ENCODE measurements around the gene ROBO4. TPM values are rescaled to one million over a fixed set of nuclear protein-coding genes. Genes with fewer than 3 reads are reported as not detected.
A peak's percentile ranks its signal among the peaks of the same experiment; 100 is the strongest.

ROBO4 gene
- polyA plus RNA-seq, 5 donors = 26.0 to 63.9 (median 42.5) TPM

DNA sequence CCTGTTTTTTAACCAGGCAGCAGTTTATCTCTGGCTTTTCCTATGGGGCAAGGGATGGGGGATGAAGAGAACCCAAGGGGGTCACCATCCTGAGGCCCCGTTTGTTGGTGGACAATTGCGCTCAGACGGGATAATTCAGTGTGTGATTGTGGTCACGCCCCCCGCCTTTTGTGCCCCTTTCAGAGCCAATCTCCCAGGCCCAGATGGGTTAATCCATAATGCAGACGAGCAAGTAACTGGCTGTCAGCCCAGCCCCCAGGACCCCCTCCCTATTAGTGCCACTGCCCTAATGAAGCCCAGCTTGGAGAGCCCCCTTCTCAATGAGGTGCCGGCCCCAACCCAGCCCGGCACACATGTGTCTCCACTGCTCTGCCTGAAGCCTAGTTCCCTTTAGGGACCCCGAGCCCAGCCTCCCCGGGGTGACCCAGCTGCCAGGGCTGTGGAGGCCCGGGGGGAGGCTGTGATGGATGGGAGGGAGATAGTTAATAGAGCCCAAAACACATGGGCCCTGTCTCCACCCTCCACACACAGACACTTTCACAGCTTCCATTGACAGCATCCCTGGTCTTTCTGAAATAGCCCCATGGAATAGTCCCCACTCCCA lies 51.5 kb downstream of the ROBO4 start:
- DNase-seq = no peak

- no peak for DNase-seq
Measured at GRCh38 chr11:124844664-124845079, 53.0 kb downstream of the ROBO4 start.

GRCh38 chr11:124843616-124843910 lies 54.1 kb downstream of the ROBO4 start:
- DNase-seq = no peak

DNA sequence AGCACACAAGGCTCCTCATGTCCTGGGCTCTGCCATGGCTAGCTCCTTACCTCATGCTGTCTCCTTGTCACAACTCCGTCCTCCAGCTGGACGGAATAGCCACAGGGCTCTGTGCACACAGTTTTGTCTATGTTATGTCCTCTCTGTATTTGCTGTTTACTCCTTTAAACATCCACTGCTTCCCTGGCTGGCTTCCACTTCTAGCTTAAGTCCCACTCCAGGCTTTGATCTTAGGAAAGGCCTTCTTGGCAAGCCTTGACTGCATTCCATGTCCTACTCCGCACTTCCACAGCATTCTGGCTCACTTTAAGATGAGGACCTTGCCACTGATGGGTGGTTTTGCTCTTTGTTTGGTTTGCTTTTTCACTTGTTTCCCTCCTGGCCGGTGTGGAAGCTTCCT lies 55.4 kb downstream of the ROBO4 start:
- DNase-seq = peak in 1 of 2 donors; percentile 64

- DNase-seq = no peak
Measured at GRCh38 chr11:124841840-124842239, 55.8 kb downstream of the ROBO4 start.

- no peak for DNase-seq
Measured at GRCh38 chr11:124841201-124841600, 56.5 kb downstream of the ROBO4 start.

- no peak for DNase-seq
Measured at GRCh38 chr11:124840666-124841065, 57.0 kb downstream of the ROBO4 start.

DNA sequence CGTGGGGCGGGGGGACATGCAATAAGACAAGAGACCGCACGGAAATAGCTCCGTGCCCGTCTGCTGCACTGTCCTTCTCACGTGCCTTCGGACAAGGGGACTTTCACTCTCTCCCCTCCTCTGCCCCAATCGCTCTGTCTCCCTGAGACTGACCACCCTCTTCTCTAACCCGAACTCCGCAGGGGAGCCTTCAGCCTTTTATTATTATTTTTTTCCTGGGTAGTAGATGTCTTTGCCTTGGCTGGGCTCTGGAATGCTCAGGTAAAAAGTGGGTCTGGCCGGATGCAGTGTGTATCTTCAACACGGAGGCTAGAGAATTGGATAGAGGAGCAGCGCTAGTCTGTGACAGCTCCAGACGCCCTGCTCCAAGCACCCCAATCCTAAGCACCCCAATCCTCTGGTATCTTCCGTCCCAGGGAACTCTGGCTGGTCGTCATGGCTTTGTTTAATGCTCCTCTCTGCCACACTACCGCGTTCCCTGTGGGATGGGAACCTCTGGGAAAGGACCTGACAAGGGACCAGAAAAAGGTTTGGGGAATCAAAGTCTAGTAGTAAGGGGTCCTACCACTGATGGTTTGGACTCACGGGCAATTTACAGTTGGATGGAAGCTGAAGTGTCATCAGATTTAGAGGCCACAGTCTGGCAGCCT lies 57.6 kb downstream of the ROBO4 start:
- DNase-seq = no peak

DNA sequence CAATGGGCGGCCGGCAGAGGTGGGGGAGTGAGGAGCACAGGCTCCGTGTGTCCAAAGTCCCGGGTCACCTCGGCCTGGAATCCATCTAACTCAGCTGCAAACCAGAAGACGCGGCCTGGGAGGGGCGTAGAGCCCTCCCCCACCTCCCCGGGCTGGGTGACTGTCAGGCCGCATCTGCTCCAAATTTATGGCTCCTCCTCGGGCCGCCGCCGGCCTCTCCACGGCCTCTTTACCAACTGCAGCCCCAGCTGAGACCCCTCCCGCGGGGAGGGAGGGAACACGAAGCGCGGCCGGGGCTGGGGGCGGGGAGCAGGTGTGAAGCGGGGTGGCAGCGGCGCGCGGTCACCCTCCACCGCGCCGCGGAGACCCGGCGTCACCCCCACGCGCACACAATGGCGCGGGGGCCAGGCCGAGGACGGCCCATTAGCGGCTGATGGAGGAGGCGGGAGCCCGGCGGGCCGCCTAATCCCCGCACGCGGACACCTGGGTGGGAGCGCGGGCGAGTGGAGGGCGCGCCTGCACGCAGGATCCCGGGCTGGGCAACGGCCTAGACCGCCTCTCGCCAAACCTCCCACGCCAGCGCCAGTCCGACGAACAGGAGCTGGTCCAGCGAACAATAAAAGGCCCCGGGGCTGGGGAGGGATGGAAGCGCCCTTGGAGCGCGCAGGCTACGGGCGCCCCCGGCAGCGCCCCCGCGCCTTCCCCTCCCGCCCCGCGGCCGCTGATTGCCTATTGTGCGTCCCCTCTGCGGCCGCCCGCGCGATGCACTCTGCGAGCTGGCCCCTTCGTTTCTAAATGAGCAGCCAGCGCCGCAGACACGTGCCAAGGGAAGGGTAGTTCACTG lies 58.3 kb downstream of the ROBO4 start:
- no peak for DNase-seq

DNA sequence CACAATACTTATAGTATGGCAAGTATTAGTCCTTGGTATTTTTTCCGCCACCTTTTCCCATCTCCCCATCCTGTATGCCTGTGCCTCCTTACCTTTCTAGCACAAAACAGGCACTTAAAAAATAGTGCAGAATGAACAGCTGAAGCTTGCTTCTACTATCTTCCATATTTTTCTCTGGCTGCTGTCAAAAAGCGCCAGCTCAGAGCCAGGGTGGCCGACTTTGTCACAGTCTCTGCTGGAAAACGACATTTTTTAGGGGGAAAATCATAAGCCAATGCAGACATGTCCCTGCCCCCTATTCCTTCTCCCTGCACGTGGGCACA lies 58.9 kb downstream of the ROBO4 start:
- no peak for DNase-seq

- peak in 1 of 2 donors; percentile 64 for DNase-seq
Measured at GRCh38 chr11:124837491-124837856, 60.2 kb downstream of the ROBO4 start.

DNA sequence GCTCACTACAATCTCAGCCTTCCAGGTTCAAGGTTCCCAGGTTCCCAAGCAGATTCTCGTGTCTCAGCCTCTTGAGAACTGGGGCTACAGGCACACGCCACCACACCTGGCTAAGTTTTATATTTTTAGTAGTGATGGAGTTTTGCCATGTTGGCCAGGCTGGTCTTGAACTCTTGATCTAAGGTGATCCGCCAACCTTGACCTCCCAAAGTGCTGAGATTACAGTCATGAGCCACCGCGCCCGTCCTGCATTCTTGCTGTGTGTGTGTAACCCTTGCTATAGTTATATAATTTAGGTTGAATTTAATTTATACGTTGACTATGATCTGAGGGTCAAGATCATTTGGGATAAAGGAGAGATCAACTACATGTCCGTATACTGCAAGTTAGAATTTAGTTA lies 61.7 kb downstream of the ROBO4 start:
- DNase-seq = no peak

DNA sequence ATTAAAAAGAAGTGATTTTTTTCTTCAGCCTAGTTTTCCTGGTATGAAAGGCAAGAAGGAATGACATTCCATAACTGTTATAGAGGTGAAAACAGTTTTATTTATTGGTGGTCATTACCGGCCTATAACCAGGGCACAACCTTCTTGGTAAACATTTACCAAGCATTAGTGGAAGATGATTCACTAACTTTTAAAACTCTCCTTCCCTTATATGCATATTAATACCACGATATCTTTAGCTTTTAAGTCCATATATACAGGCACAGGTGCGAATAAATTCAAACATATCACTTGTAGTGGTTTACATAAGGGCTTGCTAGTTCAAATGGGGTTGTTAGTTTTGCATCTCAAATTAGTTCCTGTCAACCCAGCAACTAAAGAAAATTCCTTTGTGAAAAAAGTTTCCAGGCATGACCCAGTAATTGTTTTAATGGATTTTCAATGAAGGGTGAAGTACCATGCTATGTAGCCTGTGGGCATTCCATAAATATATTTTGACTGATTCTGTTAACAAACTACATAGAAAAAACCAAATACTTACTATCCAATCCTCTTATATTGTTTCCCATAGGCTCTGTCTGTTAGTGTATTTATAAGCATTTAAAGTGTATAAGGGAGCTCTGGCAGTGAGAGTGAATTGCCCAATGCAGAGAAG lies 63.0 kb downstream of the ROBO4 start:
- no peak for DNase-seq

Other genes starting within 250 kb of the ROBO4 start
- gene SIAE, start 224.1 kb downstream of the ROBO4 start, polyA plus RNA-seq (ENCODE audit: insufficient read depth in 1 of 5, insufficient read length in 5 of 5, low replicate concordance in 1 of 5) = 10 to 100 TPM; 13.8 to 17.5 (median 14.7) TPM
- gene SPA17, start 224.0 kb downstream of the ROBO4 start, polyA plus RNA-seq (ENCODE audit: insufficient read depth in 1 of 5, insufficient read length in 5 of 5, low replicate concordance in 1 of 5) = 10 to 100 TPM; 12.3 to 19.1 (median 15.6) TPM
- 10 to 100 TPM; 15.8 to 30.2 (median 21.5) TPM for gene NRGN, start 157.9 kb downstream of the ROBO4 start, polyA plus RNA-seq (ENCODE audit: insufficient read depth in 1 of 5, insufficient read length in 5 of 5, low replicate concordance in 1 of 5)
- gene VSIG2, start 145.6 kb downstream of the ROBO4 start, polyA plus RNA-seq (ENCODE audit: insufficient read depth in 1 of 5, insufficient read length in 5 of 5, low replicate concordance in 1 of 5) = 10 to 100 TPM; 22.5 to 32.9 (median 28.8) TPM
- 100 to 1,000 TPM in 4 of 5 donors, 10 to 100 TPM in 1; 98.1 to 144 (median 116) TPM for gene ESAM, start 135.6 kb downstream of the ROBO4 start, polyA plus RNA-seq (ENCODE audit: insufficient read depth in 1 of 5, insufficient read length in 5 of 5, low replicate concordance in 1 of 5)
- 10 to 100 TPM; 36.6 to 45.9 (median 40.7) TPM for gene MSANTD2, start 97.5 kb downstream of the ROBO4 start, polyA plus RNA-seq (ENCODE audit: insufficient read depth in 1 of 5, insufficient read length in 5 of 5, low replicate concordance in 1 of 5)
- gene ROBO3, start 32.4 kb downstream of the ROBO4 start, polyA plus RNA-seq (ENCODE audit: insufficient read depth in 1 of 5, insufficient read length in 5 of 5, low replicate concordance in 1 of 5) = 10 to 100 TPM; 34.8 to 64.9 (median 47.9) TPM
- not detected for gene HEPN1, start 21.4 kb upstream of the ROBO4 start, polyA plus RNA-seq (ENCODE audit: insufficient read depth in 1 of 5, insufficient read length in 5 of 5, low replicate concordance in 1 of 5)
- under 1 TPM in 4 of 5 donors, not detected in 1; 0.10 to 0.15 (median 0.11) TPM for gene HEPACAM, start 38.2 kb upstream of the ROBO4 start, polyA plus RNA-seq (ENCODE audit: insufficient read depth in 1 of 5, insufficient read length in 5 of 5, low replicate concordance in 1 of 5)
- 10 to 100 TPM in 1 of 5 donors, 1 to 10 TPM in 4; 4.4 to 10.0 (median 5.6) TPM for gene CCDC15, start 56.3 kb upstream of the ROBO4 start, polyA plus RNA-seq (ENCODE audit: insufficient read depth in 1 of 5, insufficient read length in 5 of 5, low replicate concordance in 1 of 5)
- gene SLC37A2, start 165.4 kb upstream of the ROBO4 start, polyA plus RNA-seq (ENCODE audit: insufficient read depth in 1 of 5, insufficient read length in 5 of 5, low replicate concordance in 1 of 5) = 1 to 10 TPM; 2.3 to 3.9 (median 3.5) TPM
- gene TMEM218, start 213.8 kb upstream of the ROBO4 start, polyA plus RNA-seq (ENCODE audit: insufficient read depth in 1 of 5, insufficient read length in 5 of 5, low replicate concordance in 1 of 5) = 10 to 100 TPM; 52.9 to 58.5 (median 56.6) TPM